ENCODE data around the gene LGALS9B. TPM values are rescaled to one million over a fixed set of nuclear protein-coding genes. Genes with fewer than 3 reads are reported as not detected.

Gene LGALS9B
- not detected for total RNA-seq

GRCh38 chr17:20467447-20467846 lies at the start of gene LGALS9B:
Gene LGALS9B, minus strand, starts transcription at chr17:20467539. Its CDS starts 69 bp downstream, at chr17:20467470.

Small RNA genes lying within 50 kb of the gene (small RNA-seq; reads per million reads assigned to genes)
- gene YWHAEP3 (ENCODE audit: low replicate concordance): not detected

Other genes starting within 250 kb of the LGALS9B start
- not detected for gene CDRT15L2, start 112.2 kb upstream of the LGALS9B start, total RNA-seq